ENCODE measurements around the gene PER2.
"Not testable (repeated sequence)": the region's sequence is repeated elsewhere in the genome, so short reads cannot be mapped to it uniquely, and the experiment has no call there.

The PER2 gene

DNA sequence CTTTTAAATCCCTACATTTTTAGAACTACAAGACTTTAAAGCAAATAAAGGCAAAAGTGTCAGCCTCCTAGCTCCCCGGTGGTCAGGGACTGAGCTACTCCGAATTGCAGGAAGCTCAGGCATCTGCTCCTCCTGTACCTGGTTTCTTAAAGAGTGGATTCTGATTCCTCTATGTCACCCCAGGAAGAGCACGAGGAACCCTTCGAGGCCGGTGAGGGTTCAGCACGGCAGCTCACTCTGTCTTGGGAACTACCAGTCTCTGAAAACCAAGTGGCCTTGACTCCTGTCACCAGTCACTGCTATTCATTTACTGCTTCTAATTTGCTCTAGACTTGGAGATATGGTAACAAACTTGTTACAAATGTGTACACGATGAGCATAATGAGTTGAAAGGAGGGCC lies 2.3 kb downstream of the PER2 start:
- no peak for DNase-seq (ENCODE audit: low read depth)

DNA sequence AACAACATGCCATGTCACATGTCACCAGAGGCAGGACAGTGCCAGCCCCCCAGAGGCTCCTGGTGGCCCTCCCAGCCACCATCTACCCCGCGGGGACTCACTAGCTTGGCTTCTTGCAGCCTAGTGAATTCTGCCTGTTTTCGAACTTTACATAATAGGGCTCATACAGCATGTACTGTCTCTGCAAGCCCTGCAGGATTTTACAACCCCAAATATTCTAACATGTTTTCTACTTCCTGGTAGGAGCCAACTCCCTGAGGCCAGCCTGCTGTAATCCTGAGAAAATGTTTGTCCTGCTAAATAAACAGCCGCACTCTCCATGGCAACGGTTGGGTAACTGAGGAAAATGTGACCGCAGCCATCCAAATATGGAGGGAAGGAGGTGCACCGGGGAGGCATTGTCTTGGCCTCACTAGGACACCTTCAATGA lies 2.7 kb downstream of the PER2 start:
- DNase-seq (ENCODE audit: low read depth), result no peak

- no peak for DNase-seq (ENCODE audit: low read depth)
Measured at GRCh38 chr2:238284802-238285515, 3.5 kb downstream of the PER2 start.

DNA sequence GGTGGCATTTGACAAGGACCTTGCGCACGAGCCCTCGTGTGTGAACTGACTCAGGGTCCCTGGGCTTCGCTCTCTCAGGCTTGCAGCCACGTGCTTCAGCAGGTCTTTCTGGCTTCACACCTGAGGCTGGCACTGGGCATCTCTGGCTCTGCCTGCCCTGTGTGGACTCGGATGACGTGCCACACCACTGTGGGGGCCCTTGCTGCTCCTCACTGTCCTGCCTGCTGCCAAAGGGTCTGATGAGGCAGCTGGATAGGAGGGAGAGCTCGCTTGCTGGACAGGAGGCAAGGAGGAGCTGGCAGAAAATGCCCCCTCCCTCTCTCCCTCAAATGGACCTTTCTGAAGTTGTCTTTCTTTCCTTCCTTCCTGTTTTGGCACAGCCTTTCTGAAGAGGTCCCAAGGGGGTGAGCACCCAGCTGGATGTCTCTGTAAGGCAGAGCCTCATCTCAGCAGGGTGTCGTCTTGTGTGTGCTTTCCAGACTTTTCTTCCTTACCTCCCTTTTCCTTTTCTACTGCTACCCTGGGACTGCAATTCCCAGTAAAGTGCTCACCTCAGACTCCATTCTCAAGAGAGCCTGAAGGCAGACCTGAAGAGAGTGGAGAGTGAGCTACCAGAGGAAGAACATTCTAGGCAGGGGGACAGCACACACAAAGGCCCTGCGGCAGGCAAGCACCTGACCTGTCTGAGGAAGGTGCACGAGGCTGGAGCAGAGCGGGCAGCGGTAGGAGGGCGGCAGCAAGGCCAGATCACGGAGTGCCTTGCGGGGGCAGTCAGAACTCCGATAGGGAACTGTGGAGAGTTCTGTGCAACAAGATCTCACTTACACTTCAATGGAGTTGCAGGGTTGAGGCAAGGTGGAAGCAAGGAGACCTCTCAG lies 5.3 kb downstream of the PER2 start:
- no peak for DNase-seq (ENCODE audit: low read depth)

DNA sequence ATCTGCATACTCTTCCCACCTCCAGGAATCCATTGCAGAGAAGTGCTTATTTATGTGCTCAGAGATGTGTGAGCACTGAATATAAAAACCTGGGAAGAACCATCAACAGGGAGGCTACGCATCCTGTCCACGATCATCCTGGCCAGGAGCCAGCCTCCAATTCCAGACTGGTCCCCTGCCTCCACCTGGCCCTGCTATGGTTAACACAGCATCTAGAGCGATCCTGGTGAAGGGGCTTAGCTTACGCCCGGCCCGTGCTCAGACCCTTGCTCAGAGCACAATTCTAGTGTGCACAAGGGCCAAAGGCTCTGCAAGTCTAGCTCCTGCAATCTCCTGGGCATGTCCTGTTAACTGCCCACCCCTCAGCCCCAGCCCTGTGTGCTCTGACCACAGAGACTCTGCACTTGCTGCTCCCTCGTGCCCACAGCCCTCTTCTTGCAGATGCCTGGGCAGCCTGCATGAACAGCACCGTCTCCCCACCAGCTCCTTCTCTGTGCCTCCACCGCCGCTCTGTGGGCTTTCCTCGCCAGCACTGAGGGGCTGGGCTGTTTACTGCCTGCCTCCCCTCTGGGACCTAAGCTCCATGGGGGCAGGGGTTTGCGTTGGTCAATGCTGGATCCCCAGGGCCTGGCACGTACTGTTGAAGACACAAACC lies 6.5 kb downstream of the PER2 start:
- no peak for DNase-seq (ENCODE audit: low read depth)

- DNase-seq (ENCODE audit: low read depth), result no peak
Measured at GRCh38 chr2:238280083-238280825, 8.2 kb downstream of the PER2 start.

DNA sequence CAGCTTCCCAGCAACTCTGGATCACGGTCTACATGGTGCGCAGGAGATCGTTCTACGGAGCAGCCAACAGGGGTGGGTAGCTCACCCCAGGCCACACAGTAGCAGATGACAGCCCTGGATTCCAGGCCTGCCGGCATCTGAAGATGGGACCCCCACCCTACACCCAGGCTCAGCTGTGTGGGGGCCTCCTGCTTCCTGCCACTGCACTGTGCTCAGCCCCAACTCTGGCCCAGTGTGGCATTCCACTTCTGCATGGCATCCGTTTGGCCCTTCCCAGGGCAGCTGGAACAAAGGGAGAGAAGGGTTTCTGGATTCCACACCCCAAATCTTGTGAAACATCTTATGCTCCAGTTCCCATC lies 9.1 kb downstream of the PER2 start:
- no peak for DNase-seq (ENCODE audit: low read depth)

DNA sequence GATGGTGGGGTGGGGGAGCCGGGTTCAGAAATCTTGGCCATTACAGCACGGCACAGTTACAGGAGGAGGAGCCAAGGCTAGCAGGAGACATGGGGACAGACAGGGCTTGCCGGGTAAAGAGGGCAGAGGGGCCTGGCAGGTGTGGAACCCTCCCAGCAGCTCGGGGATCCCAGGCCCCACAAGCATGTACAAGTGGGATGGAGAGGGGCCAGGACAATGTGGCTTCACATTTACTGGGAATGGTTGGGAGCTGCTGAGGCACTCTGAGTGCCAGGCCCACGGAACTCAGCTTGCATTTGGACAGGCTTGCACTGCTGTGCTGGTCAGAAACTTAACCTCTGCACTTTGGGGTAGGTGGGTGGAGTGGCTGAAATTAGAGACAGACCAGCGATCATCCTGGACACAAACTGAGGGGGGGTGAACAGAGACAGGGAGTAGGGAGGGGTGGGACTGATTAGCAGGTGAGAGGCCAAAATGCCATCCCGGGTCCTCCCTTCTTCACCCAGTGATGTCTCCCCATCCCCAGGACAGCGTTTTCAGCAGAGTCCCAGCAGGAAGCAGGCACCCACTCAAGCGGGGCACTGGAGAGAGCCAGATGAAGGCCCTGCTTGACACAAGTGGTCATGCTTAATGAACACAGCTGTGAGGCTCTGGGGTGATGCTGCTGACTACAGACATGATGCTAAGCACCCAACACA lies 9.6 kb downstream of the PER2 start:
- no peak for DNase-seq (ENCODE audit: low read depth)

DNA sequence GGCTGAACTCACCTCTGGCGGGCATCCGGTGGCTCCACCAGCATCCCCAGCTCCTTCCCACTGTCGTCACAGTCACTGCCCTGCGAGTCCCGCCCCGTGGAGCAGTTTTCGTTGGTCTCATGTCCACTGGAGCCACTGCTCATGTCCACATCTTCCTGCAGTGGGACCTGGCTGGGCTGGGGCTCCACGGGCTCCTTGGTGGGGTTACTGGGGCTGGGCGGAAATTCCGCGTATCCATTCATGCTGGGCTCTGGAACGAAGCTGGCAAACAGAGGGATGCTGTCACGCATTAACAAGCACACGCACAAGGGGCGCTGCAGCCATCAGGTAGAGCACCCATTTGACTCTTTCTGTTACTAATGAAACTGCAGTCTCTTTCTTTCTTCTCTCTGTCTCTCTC lies 10.7 kb downstream of the PER2 start:
- DNase-seq (ENCODE audit: low read depth), result no peak

GRCh38 chr2:238274152-238274865 lies 14.1 kb downstream of the PER2 start:
- no peak for DNase-seq (ENCODE audit: low read depth)

DNA sequence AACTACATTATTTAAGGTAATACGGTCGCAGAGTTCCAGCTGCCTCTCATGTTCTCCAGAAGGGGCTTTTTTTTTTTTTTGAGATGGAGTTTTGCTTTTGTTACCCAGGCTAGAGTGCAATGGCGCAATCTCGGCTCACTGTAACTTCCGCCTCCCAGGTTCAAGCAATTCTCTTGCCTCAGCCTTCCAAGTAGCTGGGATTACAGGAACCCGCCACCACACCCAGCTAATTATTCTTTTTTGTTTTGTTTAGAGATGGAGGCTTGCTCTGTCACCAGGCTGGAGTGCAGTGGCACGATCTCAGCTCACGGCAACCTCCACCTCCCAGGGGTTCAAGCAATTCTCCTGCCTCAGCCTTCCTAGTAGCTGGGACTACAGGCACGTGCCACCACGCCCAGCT lies 15.0 kb downstream of the PER2 start:
- not testable (repeated sequence) for DNase-seq (ENCODE audit: low read depth)

- DNase-seq (ENCODE audit: low read depth), result no peak
Measured at GRCh38 chr2:238272156-238272555, 16.3 kb downstream of the PER2 start.

DNA sequence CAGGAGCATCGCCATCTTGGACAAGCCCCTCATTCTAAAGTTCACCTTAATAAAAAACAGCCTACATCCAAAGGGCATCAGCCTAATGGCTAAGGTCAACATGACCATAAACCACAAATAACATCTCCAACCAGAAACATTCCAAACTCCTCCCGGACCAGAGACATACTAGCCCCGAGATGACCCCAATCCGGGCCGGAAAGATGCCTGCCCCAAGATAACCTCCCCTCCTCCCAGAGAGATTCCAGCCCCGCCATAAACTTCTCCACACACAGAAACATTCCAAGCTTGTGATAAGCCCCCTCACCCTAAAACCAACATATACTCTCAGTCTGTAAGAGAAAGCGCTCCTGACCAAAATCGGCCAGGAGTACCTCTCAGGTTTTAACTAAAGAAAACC lies 16.7 kb downstream of the PER2 start:
- not testable (repeated sequence) for DNase-seq (ENCODE audit: low read depth)

DNA sequence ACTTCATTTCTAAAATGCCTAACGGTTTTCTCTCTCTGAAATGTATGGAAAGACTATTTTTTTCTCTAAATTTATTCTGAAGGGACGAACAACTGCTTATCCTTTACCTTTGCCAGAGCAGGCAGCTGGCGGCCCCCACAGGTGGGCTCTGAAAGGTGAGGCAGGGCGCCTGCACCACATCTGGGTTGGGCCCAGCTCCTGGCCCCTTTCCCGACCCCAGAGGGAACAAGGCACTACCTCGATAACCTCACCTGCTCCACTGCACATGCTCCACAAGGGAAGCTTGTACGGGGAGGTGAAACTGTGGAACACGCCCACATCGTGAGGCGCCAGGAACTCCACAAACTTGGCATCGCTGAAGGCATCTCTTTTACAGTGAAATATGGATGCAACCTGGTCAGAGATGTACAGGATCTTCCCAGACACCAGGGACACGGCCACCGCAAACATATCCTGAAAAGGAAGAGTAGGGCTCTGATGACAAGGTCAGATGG lies 17.3 kb downstream of the PER2 start:
- DNase-seq (ENCODE audit: low read depth), result no peak

DNA sequence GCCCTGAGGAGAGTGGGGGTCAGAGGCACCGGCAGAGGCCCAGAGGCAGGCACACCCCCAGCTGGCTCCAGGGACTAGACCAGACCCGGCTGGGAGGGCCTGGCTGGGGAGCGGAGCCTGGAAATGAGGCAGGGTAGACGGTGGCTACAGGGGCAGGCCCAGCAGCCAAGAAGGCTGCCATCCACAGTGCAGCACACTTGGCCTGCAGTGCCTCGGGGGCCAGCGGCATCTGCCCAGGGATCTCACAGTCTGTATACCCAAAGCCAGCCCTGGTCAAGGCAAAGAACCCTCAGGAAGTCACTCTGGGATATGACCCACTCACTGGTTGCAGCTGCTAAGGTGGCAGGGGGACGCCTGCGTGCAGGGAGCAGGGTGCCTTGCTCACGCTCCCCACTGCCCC lies 17.8 kb downstream of the PER2 start:
- DNase-seq (ENCODE audit: low read depth), result no peak

DNA sequence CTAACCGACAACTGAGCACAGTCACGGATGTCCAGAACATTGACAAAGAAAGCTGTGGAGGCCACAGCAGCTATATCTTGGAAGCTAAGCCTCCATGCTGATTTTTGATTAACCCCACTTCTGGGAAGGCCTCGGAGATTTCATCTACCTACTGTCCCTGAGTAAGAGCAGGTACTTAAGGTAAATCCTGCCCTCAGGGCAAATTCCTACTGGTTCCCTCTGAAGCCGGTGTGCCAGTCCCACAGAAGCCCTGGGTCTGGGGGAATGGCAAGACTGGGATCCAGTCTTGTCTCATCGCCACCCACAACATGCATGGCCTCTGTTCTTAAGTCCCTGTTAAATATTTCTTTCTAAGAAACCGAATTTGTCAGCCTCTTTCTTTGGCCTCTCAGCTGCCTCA lies 18.7 kb downstream of the PER2 start:
- DNase-seq (ENCODE audit: low read depth), result no peak

- no peak for DNase-seq (ENCODE audit: low read depth)
Measured at GRCh38 chr2:238267884-238268680, 20.3 kb downstream of the PER2 start.

- no peak for DNase-seq (ENCODE audit: low read depth)
Measured at GRCh38 chr2:238267341-238267710, 21.1 kb downstream of the PER2 start.

DNA sequence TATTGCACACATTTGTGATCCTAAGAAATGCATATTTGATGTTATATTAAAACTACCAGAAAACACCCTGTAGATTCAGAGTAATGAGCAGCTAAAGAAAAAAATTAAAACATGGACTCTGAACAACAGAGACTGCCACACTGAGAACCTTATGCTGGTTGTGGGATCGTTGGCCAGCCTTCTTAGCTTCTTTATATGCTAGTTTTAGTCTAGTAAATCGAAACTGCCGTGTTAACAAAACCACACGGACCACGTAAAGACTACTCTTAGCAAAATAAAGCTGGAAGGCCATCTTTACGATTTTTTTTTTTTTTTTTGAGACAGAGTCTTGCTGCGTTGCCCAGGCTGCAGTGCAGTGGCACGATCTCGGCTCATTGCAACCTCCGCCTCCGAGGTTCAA lies 22.8 kb downstream of the PER2 start:
- no peak for DNase-seq (ENCODE audit: low read depth)

GRCh38 chr2:238264072-238264460 lies 24.3 kb downstream of the PER2 start:
- DNase-seq (ENCODE audit: low read depth), result no peak
